ENCODE results near the gene ZNF497.

Gene ZNF497

GRCh38 chr19:58387338-58388174 is 25.0 kb upstream of the ZNF497 start:
- 11% methylated on average over 38 of the region's 39 CpGs for WGBS
- peak overlapping the region; percentile 34 for H3K27ac ChIP-seq (ENCODE audit: low read length, poor library complexity, severe bottlenecking)
- no peak overlapping the region for H2BK5ac ChIP-seq (ENCODE audit: low read depth, low read length, poor library complexity, severe bottlenecking)

GRCh38 chr19:58386576-58387337 is 24.2 kb upstream of the ZNF497 start, which contains the start of gene RPS5:
TSS of gene RPS5 (plus strand) at chr19:58387269. CDS start at chr19:58388138, 869 bp downstream.
- H4K8ac ChIP-seq (ENCODE audit: low read length) = peak within 1 kb of the TSS; percentile 88
- peaks cover 17 to 31% of the 10 kb centered on the region in 2 experiments for H3K36me3 ChIP-seq (ENCODE audit: control insufficient read depth in 1 of 2, insufficient read depth in 2 of 2, low read depth in 1 of 2, low read length in 2 of 2)
- peak within 1 kb of the TSS; percentile 87 for H2BK5ac ChIP-seq (ENCODE audit: low read depth, low read length, poor library complexity, severe bottlenecking)
- peaks cover 22% of the 10 kb centered on the region for H3K79me1 ChIP-seq (replicated peaks; ENCODE audit: low read length, poor library complexity, severe bottlenecking)
- peak; percentile 99 for DNase-seq
- peak within 1 kb of the TSS; percentile 50 for H2AK5ac ChIP-seq (ENCODE audit: low read length, severe bottlenecking)
- H3K27ac ChIP-seq (ENCODE audit: low read length, poor library complexity, severe bottlenecking) = peak within 1 kb of the TSS; percentile 98
- peak within 1 kb of the TSS; percentile 61 for H2BK120ac ChIP-seq (ENCODE audit: low read depth, low read length)
- H4K91ac ChIP-seq (ENCODE audit: low read length) = peak within 1 kb of the TSS; percentile 76
- peak within 1 kb of the TSS; percentile 99 for H3K18ac ChIP-seq (ENCODE audit: low read depth in 1 of 2, low read length in 2 of 2)
- peak within 1 kb of the TSS; percentile 75 for H3K4me2 ChIP-seq (ENCODE audit: low read length, poor library complexity, severe bottlenecking)
- H3K4me3 ChIP-seq (ENCODE audit: insufficient read depth in 1 of 2, low read depth in 1 of 2, low read length in 2 of 2) = peak within 1 kb of the TSS; percentile 67 to 99
- peak within 1 kb of the TSS; percentile 5 to 31 for H2BK12ac ChIP-seq (ENCODE audit: low read length in 2 of 2)
- peak within 1 kb of the TSS in 1 of 2 experiments; percentile 99 for H3K14ac ChIP-seq (ENCODE audit: low read length in 2 of 2)
- WGBS = under 1% methylated on average over 64 of the region's 64 CpGs
- H3K23ac ChIP-seq (ENCODE audit: low read length in 2 of 2) = peak within 1 kb of the TSS in 1 of 2 experiments; percentile 66
- no peaks in the 10 kb centered on the region for H3K9me3 ChIP-seq (ENCODE audit: control insufficient read depth, low read length)
- peak within 1 kb of the TSS; percentile 37 for H2BK15ac ChIP-seq (ENCODE audit: low read depth, poor library complexity, severe bottlenecking)
- H2AFZ ChIP-seq (ENCODE audit: low read depth, low read length) = peak within 1 kb of the TSS; percentile 69
- H3K4me1 ChIP-seq (ENCODE audit: control insufficient read depth, insufficient read depth, low read depth, low read length) = peaks cover 31% of the 10 kb centered on the region
- no peaks in the 10 kb centered on the region for H3K27me3 ChIP-seq (ENCODE audit: control insufficient read depth in 1 of 2, insufficient read depth in 1 of 2, low read length in 2 of 2)
- peak within 1 kb of the TSS; percentile 97 for H3K9ac ChIP-seq (ENCODE audit: low read length)
- peak within 1 kb of the TSS; percentile 98 for H3K4ac ChIP-seq (ENCODE audit: low read depth in 1 of 2, low read length in 2 of 2)

More at GRCh38 chr19:58387338-58388174, 25.0 kb upstream of the ZNF497 start:
- Histone ChIP-seq H3K9ac (ENCODE audit: low read length) (peak overlapping the region; percentile 97), H3K4me3 (ENCODE audit: insufficient read depth in 1 of 2, low read depth in 1 of 2, low read length in 2 of 2) (peak overlapping the region; percentile 67 to 99), H3K4ac (ENCODE audit: low read depth in 1 of 2, low read length in 2 of 2) (peak overlapping the region in 1 of 2 experiments; percentile 34), H3K14ac (ENCODE audit: low read length in 2 of 2) (no peak overlapping the region), H3K4me1 (ENCODE audit: control insufficient read depth, insufficient read depth, low read depth, low read length) (peaks cover 25% of the 10 kb centered on the region), H2BK15ac (ENCODE audit: low read depth, poor library complexity, severe bottlenecking) (no peak overlapping the region), H2AFZ (ENCODE audit: low read depth, low read length) (no peak overlapping the region), H2BK12ac (ENCODE audit: low read length in 2 of 2) (no peak overlapping the region), H3K23ac (ENCODE audit: low read length in 2 of 2) (peak overlapping the region in 1 of 2 experiments; percentile 66), H2BK120ac (ENCODE audit: low read depth, low read length) (no peak overlapping the region), H2AK5ac (ENCODE audit: low read length, severe bottlenecking) (no peak overlapping the region), H3K79me1 (replicated peaks; ENCODE audit: low read length, poor library complexity, severe bottlenecking) (peaks cover 17% of the 10 kb centered on the region), H3K9me3 (ENCODE audit: control insufficient read depth, low read length) (no peaks in the 10 kb centered on the region), H3K18ac (ENCODE audit: low read depth in 1 of 2, low read length in 2 of 2) (no peak overlapping the region), H3K36me3 (ENCODE audit: control insufficient read depth in 1 of 2, insufficient read depth in 2 of 2, low read depth in 1 of 2, low read length in 2 of 2) (peaks cover 25 to 36% of the 10 kb centered on the region in 2 experiments), H3K27me3 (ENCODE audit: control insufficient read depth in 1 of 2, insufficient read depth in 1 of 2, low read length in 2 of 2) (no peaks in the 10 kb centered on the region), H4K91ac (ENCODE audit: low read length) (no peak overlapping the region), H4K8ac (ENCODE audit: low read length) (no peak overlapping the region), H3K4me2 (ENCODE audit: low read length, poor library complexity, severe bottlenecking) (peak overlapping the region; percentile 71)
- peak; percentile 47 for DNase-seq

GRCh38 chr19:58385891-58386575 is 23.5 kb upstream of the ZNF497 start:
- peak overlapping the region; percentile 87 for H2BK5ac ChIP-seq (ENCODE audit: low read depth, low read length, poor library complexity, severe bottlenecking)
- no peaks in the 10 kb centered on the region for H3K9me3 ChIP-seq (ENCODE audit: control insufficient read depth, low read length)
- H3K27ac ChIP-seq (ENCODE audit: low read length, poor library complexity, severe bottlenecking) = peak overlapping the region; percentile 98
- H2AK5ac ChIP-seq (ENCODE audit: low read length, severe bottlenecking) = peak overlapping the region; percentile 50
- DNase-seq = no peak
- no peak overlapping the region for H2BK15ac ChIP-seq (ENCODE audit: low read depth, poor library complexity, severe bottlenecking)
- H4K91ac ChIP-seq (ENCODE audit: low read length) = peak overlapping the region; percentile 76
- peak overlapping the region; percentile 75 for H3K4me2 ChIP-seq (ENCODE audit: low read length, poor library complexity, severe bottlenecking)
- H3K9ac ChIP-seq (ENCODE audit: low read length) = peak overlapping the region; percentile 97
- H2BK120ac ChIP-seq (ENCODE audit: low read depth, low read length) = peak overlapping the region; percentile 29
- peak overlapping the region in 1 of 2 experiments; percentile 46 for H3K23ac ChIP-seq (ENCODE audit: low read length in 2 of 2)
- H4K8ac ChIP-seq (ENCODE audit: low read length) = peak overlapping the region; percentile 88
- H2BK12ac ChIP-seq (ENCODE audit: low read length in 2 of 2) = peak overlapping the region; percentile 5 to 51
- WGBS = 21% methylated on average over 36 of the region's 36 CpGs
- peaks cover 34% of the 10 kb centered on the region for H3K4me1 ChIP-seq (ENCODE audit: control insufficient read depth, insufficient read depth, low read depth, low read length)
- H3K4me3 ChIP-seq (ENCODE audit: insufficient read depth in 1 of 2, low read depth in 1 of 2, low read length in 2 of 2) = peak overlapping the region; percentile 61 to 99
- H3K18ac ChIP-seq (ENCODE audit: low read depth in 1 of 2, low read length in 2 of 2) = peak overlapping the region; percentile 99
- peak overlapping the region in 1 of 2 experiments; percentile 99 for H3K14ac ChIP-seq (ENCODE audit: low read length in 2 of 2)
- peaks cover 22% of the 10 kb centered on the region for H3K79me1 ChIP-seq (replicated peaks; ENCODE audit: low read length, poor library complexity, severe bottlenecking)
- H2AFZ ChIP-seq (ENCODE audit: low read depth, low read length) = peak overlapping the region; percentile 69
- peaks cover 10 to 28% of the 10 kb centered on the region in 2 experiments for H3K36me3 ChIP-seq (ENCODE audit: control insufficient read depth in 1 of 2, insufficient read depth in 2 of 2, low read depth in 1 of 2, low read length in 2 of 2)
- H3K27me3 ChIP-seq (ENCODE audit: control insufficient read depth in 1 of 2, insufficient read depth in 1 of 2, low read length in 2 of 2) = no peaks in the 10 kb centered on the region
- H3K4ac ChIP-seq (ENCODE audit: low read depth in 1 of 2, low read length in 2 of 2) = peak overlapping the region; percentile 98

All from mesenchymal stem cell (in vitro differentiated cells and primary cell).